ENCODE data around the gene RPE. TPM values are rescaled to one million over a fixed set of nuclear protein-coding genes. Genes with fewer than 3 reads are reported as not detected.
A peak's percentile ranks its signal among the peaks of the same experiment; 100 is the strongest.

The RPE gene
- 10 to 100 TPM; 40.0 to 61.0 (median 49.9) TPM for total RNA-seq
- polyA plus RNA-seq = 10 to 100 TPM in 2 of 3 donors, 1 to 10 TPM in 1; 8.0 to 16.2 (median 14.0) TPM
- long read RNA-seq, donor 1, transcript RPE-202 (6 exons, 2,569 nt) = major isoform, 12 of 16 reads
- long read RNA-seq, donor 1, partial matches to known transcripts = 0 of 16 reads
- long read RNA-seq, donor 1, other reads (novel, unspliced or antisense) = 0 of 16 reads
- long read RNA-seq, donor 2, transcript RPE-202 (6 exons, 2,569 nt) = major isoform, 18 of 19 reads
- long read RNA-seq, donor 2, partial matches to known transcripts = 0 of 19 reads
- long read RNA-seq, donor 2, other reads (novel, unspliced or antisense) = 0 of 19 reads

DNA sequence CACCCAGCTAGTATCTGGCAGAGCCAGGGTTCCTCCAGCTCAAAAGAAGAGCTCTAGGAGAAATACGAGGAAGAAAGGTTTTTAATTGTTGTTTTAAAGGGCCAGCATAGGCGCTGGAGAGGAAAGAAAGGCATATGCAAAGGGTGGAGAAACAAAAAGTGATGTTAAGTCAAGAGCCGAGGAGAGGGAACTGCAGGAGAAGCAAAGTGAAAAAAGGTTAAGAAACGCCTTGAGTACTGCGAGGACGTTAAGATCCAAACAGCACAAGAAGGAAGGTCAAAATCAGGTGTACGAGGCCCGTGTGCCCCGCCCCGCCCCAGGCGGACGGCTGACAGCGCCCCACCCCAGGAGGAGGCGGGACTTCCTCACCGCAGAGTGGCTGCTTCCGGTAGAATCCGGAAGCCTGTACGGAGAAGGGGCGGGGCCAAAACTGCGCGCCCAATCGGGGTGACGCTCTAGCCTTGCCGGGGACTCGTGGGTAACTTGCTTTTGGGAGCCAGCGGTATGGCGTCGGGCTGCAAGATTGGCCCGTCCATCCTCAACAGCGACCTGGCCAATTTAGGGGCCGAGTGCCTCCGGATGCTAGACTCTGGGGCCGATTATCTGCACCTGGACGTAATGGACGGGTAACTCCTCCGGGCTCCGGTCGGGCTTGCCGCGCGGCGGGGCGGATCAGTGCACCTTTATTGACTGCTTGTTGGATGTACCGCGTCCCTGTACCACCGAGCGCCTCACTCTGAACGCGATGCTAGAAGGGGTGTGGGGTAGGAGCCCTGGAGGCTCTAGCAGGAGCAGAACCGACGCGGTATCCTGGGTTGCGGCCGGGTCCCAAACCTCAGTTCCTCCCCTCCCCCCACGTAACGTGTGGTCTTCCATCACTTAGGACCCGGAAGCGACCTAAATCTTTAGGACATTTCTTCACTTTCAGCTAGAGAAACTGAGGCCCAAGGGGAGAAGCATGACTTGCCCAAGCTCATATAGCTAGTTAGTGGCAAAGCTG is at the start of gene RPE:
Gene RPE (plus strand): TSS at position 481 of the 1,000 bp plus-strand sequence. CDS start 24 bp downstream, at position 505.
- peaks cover 0 to 13% (median 0%) of the 10 kb centered on the region in 6 donors for H3K36me3 ChIP-seq
- H3K27ac ChIP-seq = peak within 1 kb of the TSS; percentile 39 to 89 (median 86)
- TF ChIP-seq POLR2A (IDR thresholded peaks at IDR 0.05) (no peak), POLR2AphosphoS5 (IDR thresholded peaks at IDR 0.05) (peak; percentile 88 to 94 (median 91))
- TF ChIP-seq, protein P1, sequence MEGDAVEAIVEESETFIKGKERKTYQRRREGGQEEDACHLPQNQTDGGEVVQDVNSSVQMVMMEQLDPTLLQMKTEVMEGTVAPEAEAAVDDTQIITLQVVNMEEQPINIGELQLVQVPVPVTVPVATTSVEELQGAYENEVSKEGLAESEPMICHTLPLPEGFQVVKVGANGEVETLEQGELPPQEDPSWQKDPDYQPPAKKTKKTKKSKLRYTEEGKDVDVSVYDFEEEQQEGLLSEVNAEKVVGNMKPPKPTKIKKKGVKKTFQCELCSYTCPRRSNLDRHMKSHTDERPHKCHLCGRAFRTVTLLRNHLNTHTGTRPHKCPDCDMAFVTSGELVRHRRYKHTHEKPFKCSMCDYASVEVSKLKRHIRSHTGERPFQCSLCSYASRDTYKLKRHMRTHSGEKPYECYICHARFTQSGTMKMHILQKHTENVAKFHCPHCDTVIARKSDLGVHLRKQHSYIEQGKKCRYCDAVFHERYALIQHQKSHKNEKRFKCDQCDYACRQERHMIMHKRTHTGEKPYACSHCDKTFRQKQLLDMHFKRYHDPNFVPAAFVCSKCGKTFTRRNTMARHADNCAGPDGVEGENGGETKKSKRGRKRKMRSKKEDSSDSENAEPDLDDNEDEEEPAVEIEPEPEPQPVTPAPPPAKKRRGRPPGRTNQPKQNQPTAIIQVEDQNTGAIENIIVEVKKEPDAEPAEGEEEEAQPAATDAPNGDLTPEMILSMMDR (IDR thresholded peaks at IDR 0.05 in 8 of 11, conservative IDR thresholded peaks at IDR 0.05 in 3 of 11) = peak in 4 of 11 experiments; percentile 7 to 39 (median 16)
- H3K4me3 ChIP-seq = peak within 1 kb of the TSS; percentile 74 to 99 (median 96)
- DNase-seq = peak; percentile 98
- peaks cover 14 to 61% (median 47%) of the 10 kb centered on the region in 6 donors for H3K4me1 ChIP-seq
- no peaks in the 10 kb centered on the region for H3K9me3 ChIP-seq
- H3K27me3 ChIP-seq (replicated peaks in 1 of 7) = no peaks in the 10 kb centered on the region
- 0 to 1% (median 1%) methylated on average over 41 to 58 of the region's 58 CpGs for WGBS, 5 donors
- intact Hi-C loops (cut with DNase I; ENCODE audit: low total_unique reads) = no loop called here

DNA sequence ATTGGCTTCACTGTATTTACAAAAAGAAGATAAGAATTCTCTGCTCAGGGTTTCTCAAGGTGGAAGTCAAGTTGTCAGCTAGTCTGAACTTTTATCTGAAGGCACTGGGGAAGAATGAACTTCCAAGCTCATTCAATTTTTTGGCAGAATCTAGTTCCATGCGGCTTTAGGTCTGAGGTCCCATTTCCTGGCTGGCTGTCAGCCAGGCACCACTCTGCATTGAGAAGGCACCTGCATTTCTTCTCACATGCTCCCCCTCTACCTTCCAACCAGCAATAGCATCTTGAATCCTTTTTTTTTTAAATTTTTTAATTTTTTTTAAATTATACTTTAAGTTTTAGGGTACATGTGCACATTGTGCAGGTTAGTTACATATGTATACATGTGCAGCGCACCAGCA is 46.2 kb upstream of the RPE start:
- peaks cover 0 to 5% (median 0%) of the 10 kb centered on the region in 7 donors for H3K27me3 ChIP-seq (replicated peaks in 1 of 7)
- H3K36me3 ChIP-seq = no peaks in the 10 kb centered on the region
- peaks cover 0 to 7% (median 0%) of the 10 kb centered on the region in 6 donors for H3K4me1 ChIP-seq
- TF ChIP-seq POLR2AphosphoS5 (IDR thresholded peaks at IDR 0.05) = no peak
- TF ChIP-seq POLR2A (IDR thresholded peaks at IDR 0.05) = no peak
- TF ChIP-seq, protein P1 (IDR thresholded peaks at IDR 0.05 in 8 of 11, conservative IDR thresholded peaks at IDR 0.05 in 3 of 11) = no peak
- no peaks in the 10 kb centered on the region for H3K9me3 ChIP-seq
- no peak for DNase-seq
- no peak overlapping the region for H3K27ac ChIP-seq
- no peak overlapping the region for H3K4me3 ChIP-seq
- 54 to 59% (median 57%) methylated on average over 2 of the region's 2 CpGs for WGBS, 5 donors
- intact Hi-C loops (cut with DNase I; ENCODE audit: low total_unique reads) = no loop called here

DNA sequence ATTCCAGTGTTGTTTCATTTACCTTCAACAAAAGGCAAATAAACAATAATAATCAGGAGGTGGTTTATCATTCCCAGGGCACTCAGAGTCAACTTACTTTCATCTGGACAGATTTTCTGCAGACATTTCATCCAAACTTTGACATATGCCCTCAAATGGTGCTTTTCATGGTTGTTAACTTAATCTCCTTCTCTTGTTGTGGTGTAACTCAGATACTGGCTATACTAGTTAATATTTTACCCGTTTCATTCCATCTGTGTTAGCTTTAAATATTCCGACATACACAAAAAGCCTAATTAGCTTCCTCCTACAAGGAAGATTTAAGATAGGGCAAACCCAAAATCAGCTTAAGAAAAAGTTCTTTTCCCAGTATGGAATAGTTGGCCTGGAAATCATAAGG is 44.4 kb upstream of the RPE start:
- Histone ChIP-seq H3K4me3 (no peak overlapping the region), H3K9me3 (no peaks in the 10 kb centered on the region), H3K36me3 (no peaks in the 10 kb centered on the region), H3K27ac (no peak overlapping the region), H3K27me3 (replicated peaks in 1 of 7) (no peaks in the 10 kb centered on the region), H3K4me1 (peaks cover 0 to 7% (median 0%) of the 10 kb centered on the region in 6 donors)
- 90 to 96% (median 91%) methylated on average over 2 of the region's 2 CpGs for WGBS, 5 donors
- TF ChIP-seq POLR2A (IDR thresholded peaks at IDR 0.05) (no peak), POLR2AphosphoS5 (IDR thresholded peaks at IDR 0.05) (no peak)
- TF ChIP-seq, protein P1 (IDR thresholded peaks at IDR 0.05 in 8 of 11, conservative IDR thresholded peaks at IDR 0.05 in 3 of 11) = no peak
- intact Hi-C loops (cut with DNase I; ENCODE audit: low total_unique reads) = no loop called here
- DNase-seq = no peak
